HepG2 (cell line): ENCODE measurements around the gene OST4.

ENCODE experiments used
- AFF4 ChIP-seq: sonication (generic); formaldehyde crosslinking; IDR thresholded peaks from 2 replicates; pipeline ENCODE4 v1.4.0; 2020; ENCODE audit warnings: missing genetic modification reagents
- BCLAF1 ChIP-seq: fragments of 450-650 bp; IDR thresholded peaks from 2 replicates; pipeline ENCODE4 v1.6.1; 2017; ENCODE audit warnings: mild to moderate bottlenecking
- CTCF ChIP-seq: sonication (generic); formaldehyde crosslinking; IDR thresholded peaks from 2 replicates; pipeline ENCODE4 v1.5.0; 2020; ENCODE audit warnings: mild to moderate bottlenecking, missing genetic modification reagents, moderate library complexity
- EP300 ChIP-seq, 3 experiments: sonication (generic) in 1 of 3; formaldehyde crosslinking in 1 of 3; IDR thresholded peaks; 2 replicates each; pipeline versions ENCODE4 v1.5.1 to v1.6.1; 2011 to 2020; ENCODE audit warnings: low read depth in 2 of 3, low read length in 2 of 3, borderline replicate concordance in 1 of 3, improper control_type of control experiment in 1 of 3, mild to moderate bottlenecking in 1 of 3, missing genetic modification reagents in 1 of 3, moderate library complexity in 1 of 3
- KLF16 ChIP-seq, 2 experiments: sonication (generic) in 1 of 2; formaldehyde crosslinking in 1 of 2; IDR thresholded peaks; 2 replicates each; pipeline versions ENCODE4 v1.6.1 to v1.8.0; 2016 to 2023; ENCODE audit warnings: missing genetic modification reagents in 2 of 2, missing compliant biosample characterization in 1 of 2
- MXI1 ChIP-seq: IDR thresholded peaks from 3 replicates; pipeline ENCODE4 v1.6.1; 2012; ENCODE audit warnings: low read depth, low read length, inconsistent platforms, borderline replicate concordance
- NFKBIZ ChIP-seq: IDR thresholded peaks from 2 replicates; pipeline ENCODE4 v1.6.1; 2018; ENCODE audit warnings: missing genetic modification reagents, missing compliant biosample characterization
- PCBP2 ChIP-seq: fragments of 200-400 bp; formaldehyde crosslinking; optimal IDR thresholded peaks from 2 replicates; pipeline ENCODE3; 2018; ENCODE audit warnings: low read length, low read depth; ENCODE audit not compliant: poor library complexity, severe bottlenecking
- TAF1 ChIP-seq: sonication (generic); formaldehyde crosslinking; IDR thresholded peaks from 2 replicates; pipeline ENCODE4 v1.4.0; 2020; ENCODE audit warnings: missing genetic modification reagents
- TBX2 ChIP-seq: sonication (generic); formaldehyde crosslinking; IDR thresholded peaks from 2 replicates; pipeline ENCODE4 v1.5.0; 2020; ENCODE audit warnings: missing genetic modification reagents, mild to moderate bottlenecking, borderline replicate concordance
- ZHX1 ChIP-seq: sonication (generic); formaldehyde crosslinking; IDR thresholded peaks from 2 replicates; pipeline ENCODE4 v1.8.1; 2022; ENCODE audit warnings: low read depth, mild to moderate bottlenecking, missing genetic modification reagents
- ZNF235 ChIP-seq: sonication (generic); formaldehyde crosslinking; IDR thresholded peaks from 2 replicates; pipeline ENCODE4 v1.8.1; 2023; ENCODE audit warnings: mild to moderate bottlenecking, missing genetic modification reagents, borderline replicate concordance
- ZNF652 ChIP-seq: IDR thresholded peaks from 2 replicates; pipeline ENCODE4 v1.6.1; 2016; ENCODE audit warnings: low read depth, borderline replicate concordance
- ZNF704 ChIP-seq: sonication (generic); formaldehyde crosslinking; IDR thresholded peaks from 2 replicates; pipeline ENCODE4 v1.8.1; 2023; ENCODE audit warnings: mild to moderate bottlenecking, inconsistent platforms, moderate library complexity, missing genetic modification reagents, borderline replicate concordance

- TF ChIP-seq ZNF652 (no peak), PCBP2 (no peak), CTCF (CRISPR knock-in tag) (no peak), ZNF704 (CRISPR knock-in tag) (no peak), NFKBIZ (no peak), TAF1 (CRISPR knock-in tag) (no peak), BCLAF1 (no peak), KLF16 (CRISPR knock-in tag; IDR thresholded peaks at IDR 0.05) (no peak), ZNF235 (no peak), EP300 (IDR thresholded peaks at IDR 0.05; ENCODE audit: low read depth in 2 of 2, low read length in 2 of 2) (no peak), EP300 (CRISPR knock-in tag; IDR thresholded peaks at IDR 0.05; ENCODE audit: borderline replicate concordance) (no peak), TBX2 (no peak), ZHX1 (no peak), MXI1 (no peak), AFF4 (CRISPR knock-in tag) (no peak)
Observed at GRCh38 chr2:27053321-27053720, 18.1 kb downstream of the OST4 start.
